Activated naive CD4-positive, alpha-beta T cell (primary cell): Measurements from ENCODE around the gene TMEM126B.

Source experiments
- DNase-seq, 4 experiments: peaks; one replicate each; lab custom pipeline; 2025; lab: John Stamatoyannopoulos, UW

The TMEM126B gene

DNA sequence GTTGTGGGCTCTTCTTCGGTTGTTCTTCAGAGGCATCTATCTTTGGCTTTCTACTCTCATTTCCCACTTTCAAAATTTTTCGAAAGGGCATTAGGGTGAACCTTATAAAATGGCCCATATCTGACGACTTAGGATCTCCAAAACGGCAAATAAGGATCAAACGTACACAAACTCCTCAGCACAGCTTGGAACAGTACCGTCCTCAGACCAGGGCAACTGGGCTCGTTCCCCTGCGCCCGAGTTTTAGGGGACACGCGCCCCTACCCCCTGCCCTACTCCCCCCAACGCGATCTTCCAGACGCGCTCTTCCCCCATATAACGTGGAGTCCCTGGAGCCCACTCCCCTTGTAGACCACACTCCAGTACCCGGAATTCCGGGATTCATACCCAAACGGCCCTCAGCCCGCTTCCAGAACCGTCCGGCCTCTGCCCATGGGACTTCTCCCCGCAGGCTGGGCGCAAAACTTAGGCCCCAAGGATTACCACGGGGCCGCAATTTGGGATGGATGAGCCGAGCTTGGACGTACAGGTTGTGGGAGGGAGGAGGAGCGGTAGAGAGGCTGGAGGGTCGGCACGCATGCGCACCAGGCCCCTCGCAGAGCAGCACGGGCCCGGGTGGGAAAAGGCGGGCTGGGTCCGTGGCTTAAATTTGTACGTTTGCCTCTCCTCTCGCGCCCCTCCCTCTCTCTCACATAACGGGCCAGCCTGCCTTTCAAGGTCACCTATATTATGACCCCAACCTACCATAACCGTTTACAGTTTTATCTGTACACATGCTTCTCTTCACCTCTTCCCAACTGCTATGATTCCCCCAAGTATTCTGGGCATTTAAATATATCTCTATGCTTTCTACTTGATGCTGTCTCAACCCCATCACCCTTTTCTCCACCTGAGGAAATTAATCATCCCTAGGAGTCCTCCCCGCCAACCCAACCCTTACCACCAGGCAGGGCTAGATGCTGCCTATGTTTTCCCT is 54.2 kb downstream of the TMEM126B start:
- DNase-seq = peak; percentile 12 to 47 (median 30)

DNA sequence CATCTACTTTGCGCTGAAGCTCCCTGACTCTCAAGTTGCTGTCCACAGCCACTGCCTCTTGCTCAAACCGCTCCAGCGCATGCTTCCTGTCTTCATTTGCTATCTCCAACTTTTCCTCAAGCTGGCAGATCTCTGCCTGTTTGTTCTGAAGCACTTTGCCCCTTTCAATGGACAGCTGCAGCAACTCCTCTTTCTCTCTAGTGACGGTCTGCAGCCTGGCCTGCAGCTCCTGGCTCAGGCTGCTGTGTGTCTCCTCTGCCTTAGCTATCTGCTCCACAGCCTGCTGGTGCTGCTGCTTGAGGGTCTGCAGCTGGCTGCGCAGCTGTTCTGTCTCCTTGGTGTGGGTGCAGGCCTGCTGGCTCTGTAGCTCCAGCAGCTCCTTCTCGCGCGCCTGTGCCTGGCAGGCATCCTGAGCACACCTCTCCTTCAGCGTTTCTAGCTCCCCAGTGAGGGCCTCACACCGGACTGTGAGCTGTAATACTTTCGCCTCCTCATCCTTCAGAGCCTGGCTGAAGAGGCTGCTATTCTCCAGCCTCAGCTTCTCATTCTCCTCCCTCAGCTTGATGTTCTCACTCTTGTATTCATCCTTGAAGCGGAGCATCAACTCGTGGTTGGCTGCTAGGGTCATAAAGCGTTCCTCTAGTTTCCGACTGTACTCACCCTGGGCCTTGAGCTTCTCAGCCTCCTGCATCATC is 56.9 kb downstream of the TMEM126B start:
- no peak for DNase-seq

DNA sequence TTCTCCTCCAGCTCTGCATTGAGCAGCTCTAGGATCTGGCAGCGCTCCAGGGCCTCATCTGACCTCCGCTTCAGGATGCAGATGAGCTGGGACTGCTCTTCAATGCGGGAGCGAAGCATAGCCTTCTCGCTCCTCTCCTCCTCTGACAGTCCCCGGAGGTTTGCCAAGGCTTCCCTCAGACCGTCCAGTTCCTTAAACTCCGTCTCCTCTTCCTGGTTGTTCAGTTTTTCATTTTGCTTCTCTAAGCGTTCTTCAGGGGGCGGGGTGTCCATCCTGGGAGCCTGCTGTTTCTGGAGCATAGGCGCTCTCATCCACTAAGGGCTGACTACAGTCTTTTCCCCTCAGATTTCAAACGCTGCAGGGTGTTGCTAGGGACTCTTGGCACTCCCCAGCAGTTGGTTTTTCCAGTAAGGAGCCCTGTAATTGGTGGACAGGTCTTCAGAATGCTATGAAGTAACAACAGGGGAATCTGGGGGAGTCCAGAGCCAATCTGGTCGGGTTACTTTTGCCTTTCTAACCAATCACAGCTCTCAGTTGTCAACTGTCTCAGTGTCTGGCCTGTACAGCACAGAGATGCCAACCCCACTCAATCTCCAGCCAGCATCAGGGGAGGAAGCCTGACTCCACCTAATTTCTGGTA is 57.5 kb downstream of the TMEM126B start, which contains the start of gene CCDC89:
CCDC89 (minus strand) TSS at position 376 of the 640 bp plus-strand sequence; CDS start at position 311, 65 bp downstream.
- no peak for DNase-seq
